ENCODE measurements around the gene NPBWR2. TPM values are rescaled to one million over a fixed set of nuclear protein-coding genes. Genes with fewer than 3 reads are reported as not detected.

NPBWR2 gene
- total RNA-seq = not detected

DNA sequence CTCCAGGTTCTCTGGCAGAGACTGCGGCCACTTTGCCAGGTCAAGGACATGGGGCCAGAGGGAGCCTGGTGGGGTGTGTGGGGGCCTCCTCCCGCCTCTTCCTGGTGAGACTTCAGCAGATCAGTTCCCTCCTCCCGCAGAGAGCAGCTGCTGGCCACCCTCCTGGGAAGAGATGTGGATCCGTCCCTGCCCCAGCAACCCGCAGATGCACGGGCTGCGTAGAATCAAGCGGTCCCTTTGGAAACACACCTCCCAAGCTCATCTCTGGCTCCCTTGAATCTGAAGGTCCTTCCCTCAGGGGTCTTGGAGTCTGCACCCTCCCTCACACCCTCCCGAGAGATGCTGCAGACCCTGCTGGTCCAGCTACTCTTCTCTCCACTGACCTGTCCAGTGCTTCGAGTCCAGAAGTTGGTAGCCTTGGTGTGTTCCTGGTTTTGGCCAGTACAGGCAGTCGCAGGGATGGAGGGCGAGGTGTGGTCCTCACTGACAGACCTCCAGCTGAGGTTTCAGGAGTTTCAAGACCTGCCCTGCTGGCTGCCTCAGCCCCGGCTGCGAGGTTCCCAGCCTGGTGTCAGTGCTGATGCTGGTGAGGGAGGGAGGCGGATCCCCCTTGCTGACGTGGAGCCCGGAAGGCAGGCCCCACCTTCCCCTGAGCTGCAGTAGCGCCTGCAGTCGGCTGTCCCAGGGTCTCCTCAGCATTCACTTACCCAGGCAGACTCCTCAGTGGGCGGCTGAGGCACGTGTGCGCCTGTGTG is at the start of gene NPBWR2:
Gene NPBWR2, minus strand, starts transcription at position 585 of the 755 bp plus-strand sequence. CDS start 734 bp downstream, outside the sequence.
- Mint-ChIP-seq H3K27ac (no peak within 1 kb of the TSS), H3K9me3 (no peaks in the 10 kb centered on the region), H3K36me3 (ENCODE audit: low read depth) (no peaks in the 10 kb centered on the region), H3K4me1 (no peaks in the 10 kb centered on the region), H3K4me3 (no peak within 1 kb of the TSS), H3K27me3 (peaks cover 3% of the 10 kb centered on the region)
- peak; percentile 19 for ATAC-seq (replicated peaks)

DNA sequence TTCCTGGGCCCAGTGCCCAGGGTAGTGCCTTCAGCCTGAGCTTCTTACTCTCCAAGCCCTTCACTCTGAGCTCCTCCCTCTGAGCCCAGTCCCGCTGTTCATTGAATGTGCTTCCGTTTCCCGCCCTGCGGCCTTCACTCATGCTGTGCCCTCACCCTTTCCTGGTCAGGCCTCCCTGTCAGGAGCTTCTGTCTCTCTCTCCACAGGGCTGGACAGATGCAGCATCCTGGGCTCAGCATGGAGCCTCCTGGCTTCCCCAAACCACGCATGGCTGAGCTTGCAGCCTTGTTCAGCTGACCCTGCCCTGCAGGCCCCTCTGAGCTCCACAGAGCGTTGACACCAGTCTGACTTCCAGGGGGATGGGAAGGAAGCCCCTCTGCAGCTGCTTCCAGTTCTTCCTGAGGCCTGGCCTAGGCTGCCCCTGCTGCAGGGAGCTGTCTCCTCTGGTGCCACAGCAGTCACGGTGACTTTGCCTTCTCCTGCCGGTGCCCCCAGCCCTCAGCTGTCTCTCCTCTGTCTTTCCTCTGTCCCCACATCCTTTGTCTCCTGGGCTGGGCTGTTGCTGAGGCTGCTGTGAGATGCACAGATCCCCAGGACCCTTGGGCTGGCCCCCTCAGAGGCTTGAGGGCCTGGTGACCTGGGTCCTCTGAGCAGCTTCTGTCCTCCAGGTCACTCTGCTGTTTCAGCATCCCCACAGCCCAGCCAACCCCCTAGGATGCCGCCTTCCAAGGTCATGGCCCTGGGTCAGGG is 48.9 kb upstream of the NPBWR2 start:
- H3K27me3 Mint-ChIP-seq = peaks cover 15% of the 10 kb centered on the region
- H3K9me3 Mint-ChIP-seq = no peaks in the 10 kb centered on the region
- H3K4me3 Mint-ChIP-seq = no peak overlapping the region
- no peak overlapping the region for H3K27ac Mint-ChIP-seq
- no peak for ATAC-seq (replicated peaks)
- no peaks in the 10 kb centered on the region for H3K36me3 Mint-ChIP-seq (ENCODE audit: low read depth)
- H3K4me1 Mint-ChIP-seq = peaks cover 4% of the 10 kb centered on the region

DNA sequence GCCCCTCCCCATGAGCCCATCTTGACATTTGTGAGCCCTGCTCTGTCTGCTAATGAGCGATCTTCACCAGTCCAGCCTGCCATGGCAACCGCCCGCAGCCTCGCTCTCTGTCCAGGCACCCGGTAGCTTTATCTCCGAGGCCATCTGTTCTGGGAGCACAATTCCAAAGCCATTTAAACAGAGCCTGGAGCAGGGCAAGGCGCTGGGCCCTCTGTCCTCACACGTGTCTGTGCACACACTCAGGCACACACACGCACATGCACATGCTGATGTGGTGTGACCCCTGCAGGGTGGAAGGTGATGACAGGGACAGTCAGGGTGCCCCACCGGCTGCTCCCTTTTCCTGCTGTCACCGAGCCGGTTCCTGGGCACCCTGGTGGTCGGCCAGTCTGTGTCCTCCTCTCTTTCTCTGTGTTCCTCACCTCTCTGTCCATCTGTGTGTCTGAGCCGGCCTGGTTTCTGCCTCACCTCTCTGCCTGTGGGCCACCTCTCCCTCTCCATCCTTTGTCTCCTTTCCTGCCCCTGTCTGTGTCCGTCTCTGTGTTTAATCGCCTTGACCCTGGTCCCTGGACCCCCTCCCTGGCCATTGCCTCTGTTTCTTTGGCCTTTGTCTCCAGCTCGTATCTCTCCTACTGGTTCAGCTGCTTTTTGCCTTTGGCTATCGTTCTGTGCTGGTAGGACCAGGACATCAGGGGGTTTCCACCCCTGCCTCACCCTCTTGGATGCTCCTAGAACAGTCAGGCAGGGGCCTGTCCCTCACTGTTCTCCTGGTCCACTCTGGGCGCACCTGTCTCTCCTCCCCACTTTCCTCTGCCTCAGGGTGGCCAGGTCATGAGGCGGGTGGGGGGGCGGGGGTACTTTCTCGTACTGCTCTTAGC is 48.1 kb upstream of the NPBWR2 start:
- Mint-ChIP-seq H3K4me1 (peaks cover 4% of the 10 kb centered on the region), H3K9me3 (no peaks in the 10 kb centered on the region), H3K27me3 (peaks cover 15% of the 10 kb centered on the region), H3K27ac (no peak overlapping the region), H3K36me3 (ENCODE audit: low read depth) (no peaks in the 10 kb centered on the region), H3K4me3 (no peak overlapping the region)
- no peak for ATAC-seq (replicated peaks)

DNA sequence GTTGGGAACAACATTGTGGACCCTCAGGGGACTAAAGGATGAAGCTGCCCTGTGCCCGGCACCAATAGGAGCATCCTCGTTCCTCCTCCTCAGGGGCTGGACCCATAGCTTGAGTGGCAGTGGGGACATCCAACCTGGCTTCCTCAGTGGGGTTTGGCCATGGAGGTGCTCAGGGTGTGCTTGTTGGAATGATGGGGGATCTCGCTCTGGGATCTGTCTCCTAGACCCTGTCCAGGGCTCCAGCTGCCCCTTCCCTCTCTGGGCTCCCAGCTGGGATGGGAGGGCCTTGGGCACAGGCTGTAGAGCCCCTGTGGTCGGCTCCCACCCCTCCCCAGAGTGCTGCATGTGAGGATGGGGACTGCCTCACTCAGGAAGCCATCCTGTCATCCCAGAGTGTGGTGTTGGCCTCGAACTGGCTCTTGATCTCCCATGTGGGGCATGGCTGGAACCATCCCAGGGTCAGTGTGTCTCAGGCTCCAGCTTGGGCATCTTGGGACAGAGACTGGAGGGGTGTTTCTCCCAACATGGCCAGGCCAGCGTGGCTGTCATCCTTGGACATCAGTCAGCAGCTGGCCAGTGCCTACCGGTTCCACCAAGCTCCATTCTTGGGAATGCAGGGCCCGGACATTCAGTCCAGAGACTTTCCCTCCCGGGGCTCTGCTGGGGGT is 47.4 kb upstream of the NPBWR2 start:
- H3K27me3 Mint-ChIP-seq = peaks cover 10% of the 10 kb centered on the region
- H3K36me3 Mint-ChIP-seq (ENCODE audit: low read depth) = no peaks in the 10 kb centered on the region
- H3K9me3 Mint-ChIP-seq = no peaks in the 10 kb centered on the region
- peaks cover 4% of the 10 kb centered on the region for H3K4me1 Mint-ChIP-seq
- H3K27ac Mint-ChIP-seq = no peak overlapping the region
- H3K4me3 Mint-ChIP-seq = no peak overlapping the region
- no peak for ATAC-seq (replicated peaks)

DNA sequence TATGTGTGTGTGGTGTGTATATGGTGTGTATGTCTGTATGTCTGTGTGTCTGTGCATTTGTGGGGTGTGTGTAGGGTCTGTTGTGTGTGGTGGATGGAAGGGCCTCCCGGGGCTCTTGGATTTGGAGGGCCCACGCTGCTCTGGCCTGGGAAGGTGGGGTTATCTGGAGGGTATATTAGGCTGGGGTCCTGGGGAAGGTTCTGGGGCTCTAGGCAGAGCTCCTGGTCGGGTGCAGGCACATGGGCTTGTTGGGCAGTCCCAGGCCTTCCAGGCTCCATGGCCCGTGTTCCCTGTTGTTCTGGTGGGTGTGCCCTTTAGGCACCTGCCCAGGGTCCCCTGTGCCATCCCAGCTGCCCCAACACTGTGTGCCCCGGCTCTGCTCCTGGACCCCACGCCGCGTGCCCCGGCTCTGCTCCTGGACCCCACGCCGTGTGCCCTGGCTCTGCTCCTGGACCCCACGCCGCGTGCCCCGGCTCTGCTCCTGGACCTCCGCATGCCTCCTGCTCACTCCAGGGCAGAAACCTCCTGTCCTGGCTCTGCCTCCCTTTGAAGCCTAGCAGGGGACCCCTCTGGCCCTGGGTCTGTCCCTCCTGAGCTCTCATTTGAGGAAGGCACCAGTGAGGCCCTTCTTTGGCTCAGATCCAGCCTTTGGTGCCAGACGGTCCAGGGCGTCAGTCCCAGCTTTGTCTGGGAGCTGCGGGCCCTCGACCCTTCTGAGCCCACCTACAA is 46.7 kb upstream of the NPBWR2 start:
- no peak overlapping the region for H3K27ac Mint-ChIP-seq
- peaks cover 6% of the 10 kb centered on the region for H3K27me3 Mint-ChIP-seq
- no peaks in the 10 kb centered on the region for H3K36me3 Mint-ChIP-seq (ENCODE audit: low read depth)
- ATAC-seq (replicated peaks) = no peak
- peaks cover 2% of the 10 kb centered on the region for H3K4me1 Mint-ChIP-seq
- no peak overlapping the region for H3K4me3 Mint-ChIP-seq
- H3K9me3 Mint-ChIP-seq = no peaks in the 10 kb centered on the region

GRCh38 chr20:64153410-64153809 is 46.0 kb upstream of the NPBWR2 start:
- H3K9me3 Mint-ChIP-seq = no peaks in the 10 kb centered on the region
- no peak overlapping the region for H3K27ac Mint-ChIP-seq
- ATAC-seq (replicated peaks) = no peak
- peaks cover 3% of the 10 kb centered on the region for H3K27me3 Mint-ChIP-seq
- H3K4me3 Mint-ChIP-seq = no peak overlapping the region
- H3K4me1 Mint-ChIP-seq = no peaks in the 10 kb centered on the region
- no peaks in the 10 kb centered on the region for H3K36me3 Mint-ChIP-seq (ENCODE audit: low read depth)

- Mint-ChIP-seq H3K4me1 (no peaks in the 10 kb centered on the region), H3K9me3 (no peaks in the 10 kb centered on the region), H3K27me3 (peaks cover 3% of the 10 kb centered on the region), H3K27ac (no peak overlapping the region), H3K4me3 (no peak overlapping the region), H3K36me3 (ENCODE audit: low read depth) (no peaks in the 10 kb centered on the region)
- no peak for ATAC-seq (replicated peaks)
Observed at GRCh38 chr20:64152906-64153305, 45.5 kb upstream of the NPBWR2 start.

DNA sequence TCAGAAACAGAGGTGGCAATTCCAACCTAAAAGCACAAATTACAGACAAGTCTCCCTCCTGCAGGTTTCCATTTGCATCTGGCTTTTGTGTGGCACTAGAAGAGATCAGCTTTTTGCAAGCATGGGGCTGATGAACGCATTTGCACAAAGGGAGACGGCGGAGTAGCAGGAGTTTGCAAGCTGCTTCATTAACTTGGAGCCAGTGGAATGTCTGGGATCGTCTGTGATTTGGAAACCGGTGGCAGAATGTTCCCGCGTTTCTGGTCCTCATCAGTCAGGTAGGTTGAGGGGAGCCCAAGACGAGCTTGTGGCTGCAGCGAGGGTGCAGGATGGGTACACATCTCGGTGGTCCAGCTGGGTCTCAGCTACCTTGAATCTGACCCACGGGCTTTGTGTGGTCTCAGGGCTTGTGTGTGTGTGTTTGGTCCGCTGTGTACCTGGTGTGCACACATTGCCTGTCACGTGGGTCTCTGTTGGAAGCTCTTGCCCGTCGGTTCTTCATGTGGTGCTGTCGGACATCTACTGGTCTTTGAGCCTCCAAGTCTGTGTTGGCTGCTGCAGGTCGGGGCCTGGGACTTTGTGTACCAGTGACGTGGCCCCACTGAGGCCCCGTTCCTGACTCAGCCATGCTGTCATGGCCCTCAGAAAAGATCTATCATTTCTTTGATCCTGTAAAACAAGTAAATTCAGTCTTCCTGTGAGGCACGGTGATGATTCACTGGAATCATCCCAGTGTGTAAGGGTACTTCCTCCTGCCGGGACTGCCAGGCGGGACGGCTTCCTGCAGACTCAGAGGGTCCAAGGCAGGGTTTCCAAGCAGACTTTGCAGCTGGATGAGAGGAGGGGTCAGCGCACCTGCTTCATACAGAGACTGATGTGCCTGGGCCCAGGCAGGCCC is 44.5 kb upstream of the NPBWR2 start:
- Mint-ChIP-seq H3K9me3 (no peaks in the 10 kb centered on the region), H3K4me1 (no peaks in the 10 kb centered on the region), H3K27ac (no peak overlapping the region), H3K27me3 (peaks cover 3% of the 10 kb centered on the region), H3K4me3 (no peak overlapping the region), H3K36me3 (ENCODE audit: low read depth) (no peaks in the 10 kb centered on the region)
- no peak for ATAC-seq (replicated peaks)

GRCh38 chr20:64150756-64151632 is 43.6 kb upstream of the NPBWR2 start:
- ATAC-seq (replicated peaks) = no peak
- Mint-ChIP-seq H3K9me3 (no peaks in the 10 kb centered on the region), H3K4me3 (no peak overlapping the region), H3K27me3 (peaks cover 3% of the 10 kb centered on the region), H3K36me3 (ENCODE audit: low read depth) (no peaks in the 10 kb centered on the region), H3K4me1 (no peaks in the 10 kb centered on the region), H3K27ac (no peak overlapping the region)

DNA sequence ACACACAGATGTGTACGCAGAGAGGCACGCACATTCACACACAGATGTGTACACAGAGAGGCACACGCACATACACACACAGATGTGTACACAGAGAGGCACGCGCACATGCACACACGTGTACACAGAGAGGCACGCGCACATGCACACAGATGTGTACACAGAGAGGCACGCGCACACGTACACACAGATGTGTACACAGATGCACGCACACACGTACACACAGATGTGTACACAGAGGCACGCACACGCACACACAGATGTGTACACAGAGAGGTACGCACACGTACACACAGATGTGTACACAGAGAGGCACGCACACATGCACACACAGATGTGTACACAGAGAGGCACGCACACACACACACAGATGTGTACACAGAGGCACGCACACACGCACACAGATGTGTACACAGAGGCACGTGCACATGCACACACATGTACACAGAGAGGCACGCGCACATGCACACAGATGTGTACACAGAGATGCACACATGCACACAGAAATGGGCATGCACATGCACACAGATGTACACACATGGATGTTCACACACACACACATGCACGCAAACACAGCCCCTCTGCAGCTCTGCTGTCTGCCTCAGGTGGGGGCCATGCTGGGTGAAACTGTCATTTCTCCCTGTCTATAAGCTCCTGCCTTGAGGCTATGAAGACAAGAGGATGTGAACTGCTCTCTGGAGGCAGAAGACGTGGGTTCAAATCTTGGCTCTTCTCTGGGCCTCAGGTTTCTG is 42.6 kb upstream of the NPBWR2 start:
- H3K4me3 Mint-ChIP-seq = no peak overlapping the region
- no peaks in the 10 kb centered on the region for H3K36me3 Mint-ChIP-seq (ENCODE audit: low read depth)
- ATAC-seq (replicated peaks) = no peak
- no peaks in the 10 kb centered on the region for H3K4me1 Mint-ChIP-seq
- no peak overlapping the region for H3K27ac Mint-ChIP-seq
- no peaks in the 10 kb centered on the region for H3K27me3 Mint-ChIP-seq
- peaks cover 2% of the 10 kb centered on the region for H3K9me3 Mint-ChIP-seq

DNA sequence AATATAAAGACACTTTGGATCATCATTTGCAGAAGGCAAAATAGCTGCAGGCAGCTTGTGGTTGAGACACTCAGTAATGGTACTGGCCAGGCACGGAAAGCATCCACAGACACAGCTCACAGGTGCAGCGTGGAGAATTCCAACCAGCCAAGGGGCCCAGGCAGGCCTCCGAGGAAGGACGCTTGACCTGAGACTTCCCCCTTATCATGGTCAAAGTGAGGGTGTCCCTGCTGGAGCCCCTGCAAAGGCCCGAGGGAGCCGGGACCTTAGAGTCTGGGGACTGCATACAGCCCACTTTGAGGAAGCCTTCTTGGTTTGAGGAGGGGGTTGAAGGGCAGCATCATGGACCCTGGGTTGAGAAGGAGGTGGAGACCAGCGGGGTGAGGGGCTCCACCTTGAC is 41.8 kb upstream of the NPBWR2 start:
- Mint-ChIP-seq H3K4me1 (no peaks in the 10 kb centered on the region), H3K36me3 (ENCODE audit: low read depth) (no peaks in the 10 kb centered on the region), H3K27ac (no peak overlapping the region), H3K9me3 (peaks cover 11% of the 10 kb centered on the region), H3K4me3 (no peak overlapping the region), H3K27me3 (no peaks in the 10 kb centered on the region)
- ATAC-seq (replicated peaks) = no peak

- H3K4me1 Mint-ChIP-seq = no peaks in the 10 kb centered on the region
- no peak for ATAC-seq (replicated peaks)
- H3K36me3 Mint-ChIP-seq (ENCODE audit: low read depth) = no peaks in the 10 kb centered on the region
- peaks cover 11% of the 10 kb centered on the region for H3K9me3 Mint-ChIP-seq
- no peaks in the 10 kb centered on the region for H3K27me3 Mint-ChIP-seq
- H3K4me3 Mint-ChIP-seq = no peak overlapping the region
- H3K27ac Mint-ChIP-seq = no peak overlapping the region
Observed at GRCh38 chr20:64148581-64148980, 41.2 kb upstream of the NPBWR2 start.

Data from activated T-helper 17 cell treated with anti-CD3 and anti-CD28 coated beads, Interleukin-2, amount 50 U/mL, for 72 hours (primary cell).